KBM-7 (cell line): ENCODE data around the gene CAMTA1.

Experiments used
- DNase-seq: peaks from one replicate; pipeline ENCODE4 v3.0.0-alpha.2; 2015
- in situ Hi-C: fragments of 300-500 bp; cut with MboI; formaldehyde crosslinking; loops from 2 replicates; pipeline ENCODE4 v1.14.3; 2020; ENCODE audit warnings: low sequenced_read_pairs, low pct_unique_long_range_greater_than_20kb, mixed read lengths

Gene CAMTA1

DNA sequence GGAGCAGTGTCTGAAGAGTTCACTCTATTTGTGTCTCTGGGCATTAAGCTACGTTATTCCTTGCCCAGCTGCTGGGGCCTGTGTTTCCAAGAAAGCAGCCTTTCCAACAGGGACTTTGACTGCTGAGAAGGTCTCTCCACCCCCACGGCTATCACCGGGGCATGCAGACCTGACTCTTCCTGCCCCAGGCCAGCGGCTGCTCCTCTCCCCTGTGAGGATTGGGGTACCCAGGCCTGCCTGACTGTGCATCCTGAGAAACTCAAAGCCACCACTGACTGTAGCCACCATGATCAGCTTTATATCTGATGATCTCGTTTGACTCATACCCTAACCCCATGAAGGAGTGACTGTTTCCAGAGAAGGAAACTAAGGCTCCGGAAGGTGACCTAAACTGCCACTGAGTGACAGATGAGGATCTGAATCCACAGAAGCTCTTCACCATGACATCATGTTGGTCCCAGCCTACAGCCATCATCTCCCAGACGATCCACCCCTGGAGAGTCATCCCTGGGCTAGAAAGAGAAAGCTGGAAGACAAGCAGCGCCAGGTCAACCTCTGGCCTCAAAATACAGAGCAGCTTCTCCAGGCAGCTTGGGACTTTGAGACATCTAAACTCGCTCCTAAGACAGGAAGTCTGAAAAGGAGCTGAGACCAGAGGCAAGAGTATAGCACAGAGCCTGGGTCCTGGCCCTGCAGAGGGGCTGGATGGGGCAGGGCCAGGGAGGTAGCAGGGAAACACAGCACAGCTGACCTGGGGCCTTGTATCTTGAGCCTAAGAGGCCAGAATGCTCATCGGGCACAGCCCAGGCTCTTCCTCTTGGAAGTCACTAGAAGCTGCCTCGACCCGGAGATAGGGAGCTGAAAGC, 741.8 kb downstream of the CAMTA1 start:
- DNase-seq: no peak
- in situ Hi-C loops: no loop called here

DNA sequence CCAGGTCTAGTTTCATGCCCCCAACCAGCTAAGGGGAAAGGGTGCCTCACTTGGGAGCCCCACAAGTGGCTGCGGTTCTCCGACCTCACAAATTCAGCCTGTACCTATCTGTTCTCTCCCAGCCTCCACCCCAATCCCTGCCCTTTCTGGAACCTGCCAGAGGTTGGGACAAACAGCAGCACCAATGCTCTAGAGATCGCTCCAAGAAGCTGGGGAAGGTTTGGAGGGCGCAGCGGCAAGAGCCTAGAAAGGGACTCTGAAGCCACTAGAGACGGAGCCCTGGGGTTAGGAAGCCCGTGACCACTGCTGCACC, 742.4 kb downstream of the CAMTA1 start:
- no peak for DNase-seq
- in situ Hi-C loops: no loop called here

DNA sequence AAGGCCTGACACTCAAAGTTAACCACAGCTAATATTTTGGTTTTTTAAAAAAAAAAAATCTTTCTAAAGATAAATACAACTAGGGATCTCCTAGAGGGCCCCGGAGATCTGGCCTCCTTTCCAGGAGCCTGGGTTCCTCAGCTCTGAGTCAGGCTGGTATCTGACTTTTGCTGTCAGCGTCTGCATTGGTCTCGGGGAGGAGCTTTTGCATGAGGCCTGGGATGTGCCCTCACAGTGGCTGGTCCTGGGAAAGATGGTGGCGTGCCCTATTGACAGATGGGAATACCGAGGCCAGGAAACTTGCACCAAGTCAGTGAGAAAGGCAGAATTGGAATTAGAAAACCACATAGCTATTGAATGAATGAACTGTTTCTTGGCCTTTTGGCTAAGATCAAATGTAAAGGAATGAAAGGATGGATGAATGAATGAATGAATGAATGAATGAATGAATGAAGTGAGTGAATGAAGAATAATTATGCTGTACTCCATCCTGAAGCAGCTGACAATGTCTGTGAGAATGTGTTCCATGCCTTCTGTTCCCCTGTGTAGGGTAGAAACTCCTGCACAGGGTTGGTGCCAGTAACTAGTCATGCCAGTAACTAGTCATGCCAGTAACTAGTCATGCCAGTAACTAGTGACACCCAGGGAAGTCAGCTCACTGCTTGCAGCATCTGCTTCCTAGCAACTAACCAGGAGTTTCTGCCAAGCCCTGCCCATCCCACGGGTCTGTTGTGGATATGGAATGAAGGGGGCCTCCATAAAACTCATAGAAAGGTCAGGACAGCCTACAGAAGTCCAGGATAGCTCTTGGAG, 743.3 kb downstream of the CAMTA1 start:
- DNase-seq: no peak
- in situ Hi-C loops: no loop called here

DNA sequence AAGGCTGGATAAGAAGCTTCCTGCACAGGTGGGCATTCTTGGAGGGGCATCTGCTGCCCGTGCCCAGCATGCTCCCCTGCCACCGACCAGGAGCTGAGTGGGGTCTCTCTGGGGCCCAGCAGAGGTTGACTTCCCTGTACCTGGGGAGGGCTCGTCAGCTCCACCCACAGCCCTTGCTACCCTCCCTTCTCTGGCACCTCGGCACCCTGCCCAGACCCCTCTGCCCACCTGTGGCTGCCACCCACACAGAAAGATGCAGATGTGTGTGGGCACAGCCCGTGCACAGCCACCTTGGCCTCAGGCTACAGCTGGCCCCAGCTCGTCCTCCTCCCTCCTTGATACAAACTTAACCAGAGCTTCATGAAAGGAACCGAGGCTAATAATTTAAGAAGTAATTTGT, 744.7 kb downstream of the CAMTA1 start:
- no peak for DNase-seq
- in situ Hi-C loops: no loop called here

DNA sequence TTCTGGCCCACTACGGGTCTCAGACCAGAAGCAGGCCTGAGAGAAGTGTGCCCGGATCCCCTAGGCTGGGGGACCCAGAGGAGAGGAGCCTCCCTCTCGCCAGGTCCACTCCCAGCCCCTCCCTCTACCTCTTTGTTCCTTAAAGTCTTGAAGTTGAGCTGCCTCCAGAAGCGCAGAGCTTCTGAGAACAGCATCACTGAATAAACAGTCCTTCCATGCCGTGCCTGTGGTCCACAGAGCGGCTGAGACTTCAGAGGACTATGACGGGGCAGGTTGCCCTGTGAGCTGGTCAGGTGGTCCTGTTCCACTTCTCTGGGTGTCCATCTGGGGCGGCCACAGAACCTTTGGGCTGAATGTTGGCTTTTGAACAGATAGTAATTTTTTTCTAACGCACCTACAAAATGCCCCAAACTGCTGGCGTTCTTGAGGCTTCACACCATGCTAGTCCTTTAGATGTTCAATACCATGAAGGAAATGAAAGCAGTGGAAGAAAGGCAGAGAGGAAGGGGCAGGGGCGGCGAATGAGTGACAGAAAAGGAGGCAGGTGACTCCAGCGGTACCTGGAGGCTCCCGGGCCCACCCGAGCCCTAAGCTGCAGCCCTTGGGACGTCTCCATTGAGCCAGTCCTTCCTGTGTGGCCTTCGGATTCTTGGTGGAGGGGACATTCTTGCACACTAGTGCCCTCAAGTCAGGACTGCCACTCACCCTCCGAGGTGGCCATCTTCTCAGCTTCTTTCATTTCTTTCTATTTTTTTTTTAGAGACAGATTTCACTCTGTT, 746.5 kb downstream of the CAMTA1 start:
- in situ Hi-C loops: no loop called here

DNA sequence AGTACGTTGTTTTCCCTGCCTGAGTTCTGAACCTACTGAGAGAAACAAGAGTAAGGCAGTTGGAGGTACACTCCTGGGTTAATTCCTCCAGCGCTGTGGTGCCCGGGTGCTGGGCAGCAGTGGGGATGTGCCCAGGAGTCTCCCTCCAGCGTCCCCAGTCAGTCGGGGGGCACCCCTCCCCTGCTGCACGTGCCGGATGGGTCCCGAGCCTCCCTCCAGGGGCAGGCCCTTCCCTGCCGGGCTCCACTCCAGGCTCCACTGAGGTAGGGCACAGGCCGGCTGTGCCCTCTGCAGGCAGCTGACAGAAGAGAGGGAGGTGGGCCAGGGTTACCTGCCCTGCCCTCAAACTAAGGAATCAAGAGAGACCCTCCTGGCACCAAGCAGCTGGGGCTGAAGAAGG, 747.8 kb downstream of the CAMTA1 start:
- in situ Hi-C loops: no loop called here
- no peak for DNase-seq

More for the DNA sequence above, 746.5 kb downstream of the CAMTA1 start:
- no peak for DNase-seq

DNA sequence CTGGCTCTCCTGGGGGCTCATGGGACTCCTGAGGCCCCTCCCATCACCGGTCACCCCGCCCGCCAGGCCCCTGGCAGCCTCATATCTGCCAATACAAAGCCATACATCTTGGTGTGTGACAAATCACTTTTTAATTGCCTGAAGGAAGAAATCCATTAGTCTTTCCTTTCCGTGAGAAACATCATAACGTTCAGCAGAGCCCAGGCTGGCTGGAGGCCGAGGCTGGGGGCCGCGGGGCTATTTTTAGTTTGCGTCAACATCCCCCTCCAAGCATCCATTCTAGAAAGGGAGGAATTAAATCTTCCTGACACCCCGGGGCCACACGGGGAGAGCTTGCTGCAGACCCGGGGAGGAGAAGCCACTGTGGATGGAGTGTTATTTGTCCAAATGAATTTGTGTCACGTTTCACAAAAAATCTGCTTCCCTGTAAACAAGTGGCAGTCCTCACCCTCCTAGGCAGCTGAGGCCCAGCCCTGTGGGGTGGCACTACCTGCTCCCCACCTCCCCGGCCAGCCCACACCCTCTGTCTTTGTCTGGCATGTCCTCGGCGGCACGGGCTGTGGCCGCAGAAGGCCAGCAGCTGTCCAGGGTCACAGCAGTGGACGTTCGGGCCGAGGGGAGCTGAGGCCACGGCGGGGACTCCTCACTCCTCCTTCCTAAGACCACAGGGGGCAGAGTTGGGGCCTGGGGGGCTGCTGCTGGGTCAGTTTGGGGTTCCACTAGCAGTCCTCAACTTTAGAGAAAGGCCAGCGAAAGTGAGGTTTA, 749.0 kb downstream of the CAMTA1 start:
- DNase-seq: no peak
- in situ Hi-C loops: no loop called here

DNA sequence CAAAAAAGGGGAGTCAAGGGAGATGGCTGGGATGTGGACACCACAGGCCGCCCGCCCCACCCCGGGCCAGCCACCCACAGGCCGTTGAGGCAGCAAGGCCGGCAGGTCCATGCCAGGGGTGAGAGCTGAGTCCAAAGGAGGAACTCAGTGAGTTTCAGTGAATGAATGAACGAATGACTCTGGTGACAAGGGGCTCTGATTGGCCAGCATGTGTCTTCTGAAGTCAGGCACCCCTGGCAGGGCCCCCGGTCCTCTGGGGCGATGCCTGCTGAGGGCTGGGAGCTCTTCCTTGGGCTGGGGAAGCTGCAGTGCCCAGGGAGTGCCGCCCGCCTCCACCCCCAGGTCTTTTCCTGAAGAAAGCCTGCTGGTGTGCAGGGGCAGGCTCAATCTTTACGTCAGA, 749.8 kb downstream of the CAMTA1 start:
- no peak for DNase-seq
- in situ Hi-C loops: no loop called here

DNA sequence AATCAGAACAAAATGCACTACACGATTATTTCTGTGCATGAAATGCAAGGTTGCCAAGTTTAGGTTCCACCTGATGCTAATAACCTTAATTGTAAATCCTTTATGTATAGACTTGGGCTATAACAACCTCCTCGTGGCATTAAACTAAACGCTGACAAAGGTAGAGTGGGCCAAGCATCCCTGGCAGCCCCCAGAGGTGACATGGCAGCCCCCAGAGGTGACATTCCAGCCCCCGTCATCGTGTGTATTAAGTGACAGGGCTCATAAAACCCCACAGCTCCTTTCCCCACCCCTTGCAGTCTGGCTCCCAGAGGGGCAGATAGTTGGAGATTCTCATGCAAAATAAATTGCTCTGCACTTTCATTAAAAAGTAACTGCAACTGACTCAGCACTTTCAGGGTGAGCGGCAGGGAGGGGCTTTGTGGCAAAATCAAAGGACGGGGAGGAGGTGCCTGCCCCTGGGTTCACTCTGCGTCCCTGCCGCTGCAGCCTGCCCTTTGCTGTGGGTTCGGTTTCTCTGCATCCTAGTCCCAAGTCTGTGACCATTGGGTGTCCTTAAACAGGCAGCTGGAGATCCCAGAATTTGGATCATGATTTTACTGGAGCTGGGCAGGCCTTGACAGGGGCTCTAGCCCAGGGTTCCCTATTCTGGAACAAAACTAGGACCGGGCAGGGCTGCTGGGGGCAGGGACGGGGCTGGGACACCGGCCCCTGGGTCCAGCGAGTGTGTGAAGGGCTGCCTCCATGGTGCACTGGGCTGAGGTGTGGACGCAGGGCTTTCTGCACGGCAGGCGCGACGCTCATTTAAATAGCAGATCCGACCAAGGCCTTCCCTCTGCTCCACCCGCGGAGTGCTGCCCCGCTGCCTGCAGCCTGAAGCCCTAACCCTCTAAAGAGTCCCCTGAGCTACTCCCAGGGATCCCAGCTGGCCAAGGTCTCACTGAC, 751.0 kb downstream of the CAMTA1 start:
- in situ Hi-C loops: no loop called here
- no peak for DNase-seq

DNA sequence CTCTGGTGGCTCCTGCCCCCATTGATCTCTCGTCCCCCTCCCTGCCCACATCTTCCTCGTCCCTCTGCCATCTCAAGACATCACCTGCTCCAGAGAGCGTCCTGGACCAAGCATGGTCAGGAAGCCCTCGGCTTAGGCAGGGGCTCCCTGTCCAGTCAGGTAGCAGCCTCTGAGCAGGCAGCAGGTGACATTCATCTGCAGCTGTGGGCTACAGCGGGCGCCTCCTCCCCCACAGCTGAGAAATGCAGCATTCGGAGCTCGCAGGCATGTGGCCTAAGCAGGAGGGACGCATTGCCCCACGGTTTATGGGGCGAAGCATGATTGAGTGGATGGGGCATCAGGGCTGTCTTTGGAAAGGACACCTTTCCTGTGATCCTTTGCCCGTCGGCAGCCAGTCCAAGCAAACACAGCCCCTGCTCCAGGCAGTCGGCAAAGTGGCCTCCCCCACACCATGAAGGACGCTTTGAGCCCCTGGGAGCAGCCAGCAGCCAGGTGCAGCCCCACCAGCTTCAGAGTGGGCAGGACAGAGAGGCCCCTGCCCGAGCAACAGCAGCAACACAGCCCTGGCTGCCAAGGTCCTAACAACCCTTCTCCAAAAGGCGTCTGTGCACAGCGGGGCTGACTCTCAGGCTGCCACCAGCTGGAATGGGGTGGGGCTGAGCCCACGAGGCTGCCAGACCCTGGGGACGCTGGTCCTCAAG, 751.8 kb downstream of the CAMTA1 start:
- in situ Hi-C loops: no loop called here
- DNase-seq: no peak

DNA sequence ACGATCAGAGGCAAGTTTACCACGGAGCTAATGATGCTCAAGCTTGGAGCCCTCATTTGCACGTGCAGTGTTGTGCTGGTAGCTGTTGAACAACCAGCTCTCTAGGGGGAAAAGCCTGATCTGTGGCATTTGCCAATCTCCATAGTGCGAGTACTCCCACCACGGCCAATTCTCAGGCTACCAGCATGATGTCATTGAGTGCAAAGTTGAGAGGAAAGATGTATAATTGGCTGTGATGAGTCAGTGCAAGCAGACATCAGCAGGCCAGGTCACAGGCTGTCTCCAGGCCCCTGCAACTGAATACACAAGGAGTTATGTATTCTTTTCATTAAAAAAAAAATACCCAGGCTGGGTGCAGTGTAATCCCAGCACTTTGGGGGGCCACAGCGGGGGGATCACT, 752.8 kb downstream of the CAMTA1 start:
- no peak for DNase-seq
- in situ Hi-C loops: no loop called here

DNA sequence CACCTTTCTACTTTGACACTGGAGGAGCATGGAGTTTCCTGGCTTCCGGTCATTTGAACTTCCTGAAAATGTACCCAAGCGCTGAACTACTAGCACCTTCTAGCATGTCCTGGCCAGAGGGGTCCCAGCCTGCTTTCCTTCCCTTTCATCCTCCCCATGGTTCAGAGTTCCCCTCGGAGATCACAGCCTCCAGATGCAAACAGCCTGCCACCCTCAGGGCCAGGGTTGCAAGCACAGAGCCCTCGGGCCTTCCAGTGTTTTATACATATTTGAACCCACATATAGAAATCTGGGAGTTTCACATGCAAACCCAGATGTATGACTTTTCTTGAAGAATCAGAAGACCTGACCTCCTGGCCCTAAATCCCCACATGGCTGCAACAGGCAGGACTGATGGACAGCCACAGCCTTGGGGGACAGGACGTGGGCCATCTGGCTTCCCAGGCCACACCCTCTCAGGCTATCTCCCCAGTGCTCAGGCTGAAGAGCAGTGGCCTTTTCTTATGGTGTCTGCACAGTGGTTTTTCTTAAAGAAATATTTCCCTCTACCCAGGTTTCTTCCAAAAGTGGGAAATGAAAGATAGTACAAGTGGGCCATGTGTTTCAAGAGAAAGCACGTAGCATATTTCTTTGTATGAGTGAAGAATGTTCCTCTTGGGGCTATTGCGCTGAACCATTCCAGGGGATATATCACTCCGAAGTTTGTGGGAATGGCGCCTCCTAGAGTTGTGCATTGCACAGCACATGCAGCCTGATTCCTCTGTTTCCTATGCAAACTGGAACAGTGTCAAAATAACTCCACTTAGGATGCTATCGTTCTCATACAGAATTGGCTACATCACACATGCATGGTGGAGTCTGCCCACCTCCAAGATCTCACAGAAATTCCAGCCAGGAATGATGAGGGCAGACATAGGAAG, 753.9 kb downstream of the CAMTA1 start:
- in situ Hi-C loops: no loop called here
- DNase-seq: no peak

DNA sequence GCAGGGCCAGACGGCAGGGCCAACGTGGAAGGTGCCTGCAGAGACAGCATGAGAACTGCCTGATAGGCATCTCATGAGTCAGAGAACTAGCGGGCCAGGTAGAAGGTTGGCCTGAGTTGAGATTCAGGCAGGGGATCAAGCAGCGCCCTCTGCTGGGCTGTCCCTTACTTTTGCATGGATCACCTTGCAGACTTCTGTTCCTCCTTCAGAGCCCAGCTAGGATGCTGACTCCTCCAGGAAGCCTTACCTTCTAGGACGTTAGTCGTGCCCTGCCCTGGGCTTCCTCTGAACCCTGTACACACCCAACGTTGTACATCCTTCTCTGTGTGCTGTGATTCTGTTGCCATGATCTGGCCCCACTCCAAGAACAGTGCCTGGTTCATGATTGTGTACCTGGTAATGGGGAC, 754.5 kb downstream of the CAMTA1 start:
- in situ Hi-C loops: no loop called here

DNA sequence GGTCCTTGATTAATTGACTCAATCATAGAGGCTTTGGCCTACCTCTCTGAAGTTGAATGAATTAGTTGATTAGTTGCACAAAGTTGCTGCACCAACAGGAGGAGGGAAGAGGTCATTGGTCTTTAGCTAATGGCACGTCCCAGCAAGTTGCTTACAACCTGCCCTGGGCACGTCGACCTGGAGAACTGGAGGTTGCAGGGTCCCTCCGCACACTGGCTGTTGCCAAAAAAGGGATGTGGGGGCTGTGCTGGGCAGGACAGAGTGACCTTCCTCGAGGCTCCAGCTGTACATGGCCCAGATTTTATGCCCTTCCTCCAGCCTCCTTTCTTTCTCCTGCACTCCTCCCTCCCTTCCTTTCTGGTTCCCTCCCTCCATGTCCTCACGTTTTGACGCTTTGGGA, 755.6 kb downstream of the CAMTA1 start:
- DNase-seq: no peak
- in situ Hi-C loops: no loop called here

More for the DNA sequence above, 754.5 kb downstream of the CAMTA1 start:
- DNase-seq: peak; percentile 21

DNA sequence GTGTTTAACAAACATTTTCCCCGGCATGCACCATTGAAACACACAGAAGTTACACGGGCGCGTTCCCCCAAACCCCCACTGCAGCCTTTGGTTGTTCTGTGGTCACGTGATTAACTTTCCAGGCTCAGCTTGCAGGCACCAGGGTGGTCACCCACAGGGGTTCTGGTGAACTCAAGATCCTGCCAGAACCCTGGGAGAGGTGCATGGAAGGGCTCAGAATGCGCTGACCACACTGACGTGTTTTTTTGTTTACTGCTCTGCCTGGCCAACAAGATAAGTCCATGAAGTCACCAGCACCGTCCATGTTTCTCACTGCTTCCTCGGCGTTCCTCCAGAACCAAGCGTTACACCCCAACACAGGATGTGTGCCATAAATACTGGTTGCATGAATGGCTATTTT, 756.4 kb downstream of the CAMTA1 start:
- in situ Hi-C loops: no loop called here
- no peak for DNase-seq

DNA sequence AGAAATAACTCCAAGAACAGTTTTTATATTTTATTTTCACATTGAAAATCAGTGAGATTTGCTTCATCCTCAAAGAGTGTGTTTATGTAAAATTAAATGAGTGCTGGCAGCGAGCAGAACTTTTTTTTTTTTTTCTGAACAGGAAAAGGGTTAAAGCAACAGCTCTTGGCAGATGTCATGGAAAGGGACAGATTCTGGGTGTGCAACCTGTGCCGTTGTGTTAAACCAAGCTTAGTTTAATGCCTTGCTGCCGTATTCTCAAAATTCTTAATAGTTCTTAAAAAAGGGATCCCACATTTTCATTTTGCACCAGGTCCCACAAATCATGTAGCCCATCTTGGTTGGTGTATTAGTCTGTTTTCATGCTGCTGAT, 758.5 kb downstream of the CAMTA1 start:
- in situ Hi-C loops: no loop called here
- no peak for DNase-seq
